GM12865 (cell line): ENCODE results near the gene ZBTB20.

ENCODE experiments used
- DNase-seq: peaks from one replicate; pipeline ENCODE4 v3.0.0; 2010; ENCODE audit warnings: low read depth
- H3K4me3 ChIP-seq: 2 replicates; pipeline ENCODE4 v1.5.1; 2011; ENCODE audit warnings: mild to moderate bottlenecking, low read depth, low read length, control low read depth
- CTCF ChIP-seq: IDR thresholded peaks from 2 replicates; pipeline ENCODE4 v1.5.1; 2011; ENCODE audit warnings: low read length, control low read depth, low read depth, inconsistent platforms; ENCODE audit not compliant: insufficient read depth; ENCODE audit errors: missing control alignments

Gene ZBTB20

GRCh38 chr3:114745322-114746240 is 401.5 kb downstream of the ZBTB20 start:
- no peak for TF ChIP-seq CTCF
- no peak overlapping the region for H3K4me3 ChIP-seq
- DNase-seq = no peak

GRCh38 chr3:114743746-114744485 is 403.2 kb downstream of the ZBTB20 start:
- TF ChIP-seq CTCF = no peak

GRCh38 chr3:114741066-114741465 is 406.0 kb downstream of the ZBTB20 start:
- TF ChIP-seq CTCF = no peak
- DNase-seq = no peak
- H3K4me3 ChIP-seq = no peak overlapping the region

More at GRCh38 chr3:114743746-114744485, 403.2 kb downstream of the ZBTB20 start:
- H3K4me3 ChIP-seq = no peak overlapping the region
- no peak for DNase-seq

- no peak for DNase-seq
- H3K4me3 ChIP-seq = no peak overlapping the region
- no peak for TF ChIP-seq CTCF
Observed at GRCh38 chr3:114739627-114740026, 407.5 kb downstream of the ZBTB20 start.

- no peak for TF ChIP-seq CTCF
- no peak overlapping the region for H3K4me3 ChIP-seq
- no peak for DNase-seq
Observed at GRCh38 chr3:114732353-114732752, 414.7 kb downstream of the ZBTB20 start.

GRCh38 chr3:114730397-114730796 is 416.7 kb downstream of the ZBTB20 start:
- TF ChIP-seq CTCF = no peak
- no peak overlapping the region for H3K4me3 ChIP-seq
- no peak for DNase-seq
